ENCODE data around the gene ACTR3. TPM values are rescaled to one million over a fixed set of nuclear protein-coding genes. Genes with fewer than 3 reads are reported as not detected.

The ACTR3 gene
- total RNA-seq, 1 donor from 2014 or later, result 638 TPM

- H3K4me3 Mint-ChIP-seq, result peak overlapping the region; percentile 53
- H3K27ac Mint-ChIP-seq, result peak overlapping the region; percentile 50
- DNase-seq (no peak), ATAC-seq (ENCODE audit: low read depth) (peak; percentile 63)
- H3K27me3 Mint-ChIP-seq, result no peaks in the 10 kb centered on the region
- no peaks in the 10 kb centered on the region for H3K9me3 Mint-ChIP-seq
- TF ChIP-seq, protein P1, sequence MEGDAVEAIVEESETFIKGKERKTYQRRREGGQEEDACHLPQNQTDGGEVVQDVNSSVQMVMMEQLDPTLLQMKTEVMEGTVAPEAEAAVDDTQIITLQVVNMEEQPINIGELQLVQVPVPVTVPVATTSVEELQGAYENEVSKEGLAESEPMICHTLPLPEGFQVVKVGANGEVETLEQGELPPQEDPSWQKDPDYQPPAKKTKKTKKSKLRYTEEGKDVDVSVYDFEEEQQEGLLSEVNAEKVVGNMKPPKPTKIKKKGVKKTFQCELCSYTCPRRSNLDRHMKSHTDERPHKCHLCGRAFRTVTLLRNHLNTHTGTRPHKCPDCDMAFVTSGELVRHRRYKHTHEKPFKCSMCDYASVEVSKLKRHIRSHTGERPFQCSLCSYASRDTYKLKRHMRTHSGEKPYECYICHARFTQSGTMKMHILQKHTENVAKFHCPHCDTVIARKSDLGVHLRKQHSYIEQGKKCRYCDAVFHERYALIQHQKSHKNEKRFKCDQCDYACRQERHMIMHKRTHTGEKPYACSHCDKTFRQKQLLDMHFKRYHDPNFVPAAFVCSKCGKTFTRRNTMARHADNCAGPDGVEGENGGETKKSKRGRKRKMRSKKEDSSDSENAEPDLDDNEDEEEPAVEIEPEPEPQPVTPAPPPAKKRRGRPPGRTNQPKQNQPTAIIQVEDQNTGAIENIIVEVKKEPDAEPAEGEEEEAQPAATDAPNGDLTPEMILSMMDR (IDR thresholded peaks at IDR 0.05), result no peak
- peaks cover 55% of the 10 kb centered on the region for H3K36me3 Mint-ChIP-seq (ENCODE audit: low read depth)
- H3K4me1 Mint-ChIP-seq, result peaks cover 99% of the 10 kb centered on the region
- intact Hi-C loops (cut with micrococcal nuclease), result loop anchor here (1.0 to 2.0 kb wide), 3 partner anchors 8 to 15 kb away; no protein-coding TSS in a partner anchor
- POLR2A ChIA-PET, result interaction anchor here (2.0 to 2.3 kb wide), 2 partner anchors 9 to 146 kb away, joined by 10 to 14 read pairs; partner anchors contain the start of gene SLC35F5
- CTCF ChIA-PET, result no interaction called here
Observed at GRCh38 chr2:113901943-113902342, 12.1 kb downstream of the ACTR3 start.

DNA sequence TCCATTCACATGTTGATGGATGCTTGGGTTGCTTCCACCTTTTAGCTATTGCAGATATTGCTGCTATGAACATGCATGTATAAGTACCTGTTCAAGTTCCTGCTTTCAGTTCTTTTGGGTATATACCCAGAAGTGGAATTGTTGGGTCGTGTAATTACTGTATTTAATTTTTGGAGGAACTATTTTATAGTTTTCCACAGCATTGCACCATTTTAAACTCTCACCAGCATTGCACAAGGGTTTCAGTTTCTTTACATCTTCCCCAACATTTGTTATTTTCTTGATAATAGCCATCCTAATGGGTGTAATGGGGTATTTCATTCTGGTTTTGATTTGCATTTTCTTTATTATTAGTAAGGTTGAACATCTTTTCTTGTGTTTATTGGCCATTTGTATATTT lies 16.0 kb downstream of the ACTR3 start:
- H3K27me3 Mint-ChIP-seq, result no peaks in the 10 kb centered on the region
- POLR2A ChIA-PET, result interaction anchor here (1.4 kb wide), 1 partner anchor 9 kb away, joined by 4 read pairs; no protein-coding TSS in a partner anchor
- H3K4me3 Mint-ChIP-seq, result no peak overlapping the region
- peaks cover 94% of the 10 kb centered on the region for H3K4me1 Mint-ChIP-seq
- intact Hi-C loops (cut with micrococcal nuclease), result no loop called here
- H3K9me3 Mint-ChIP-seq, result no peaks in the 10 kb centered on the region
- DNase-seq, result no peak
- peak overlapping the region; percentile 60 for H3K27ac Mint-ChIP-seq
- CTCF ChIA-PET, result no interaction called here
- TF ChIP-seq, protein P1 (IDR thresholded peaks at IDR 0.05), result no peak
- ATAC-seq (ENCODE audit: low read depth), result no peak
- peaks cover 54% of the 10 kb centered on the region for H3K36me3 Mint-ChIP-seq (ENCODE audit: low read depth)

GRCh38 chr2:113906647-113907046 lies 16.8 kb downstream of the ACTR3 start:
- peaks cover 94% of the 10 kb centered on the region for H3K4me1 Mint-ChIP-seq
- DNase-seq (no peak), ATAC-seq (ENCODE audit: low read depth) (no peak)
- no peaks in the 10 kb centered on the region for H3K27me3 Mint-ChIP-seq
- TF ChIP-seq, protein P1 (IDR thresholded peaks at IDR 0.05), result no peak
- no peak overlapping the region for H3K27ac Mint-ChIP-seq
- ChIA-PET CTCF (no interaction called here), POLR2A (interaction anchor here (1.1 to 1.4 kb wide), 3 partner anchors 10 to 150 kb away, joined by 4 to 6 read pairs (median 4); partner anchors contain the start of gene SLC35F5)
- H3K4me3 Mint-ChIP-seq, result no peak overlapping the region
- peaks cover 55% of the 10 kb centered on the region for H3K36me3 Mint-ChIP-seq (ENCODE audit: low read depth)
- H3K9me3 Mint-ChIP-seq, result no peaks in the 10 kb centered on the region
- intact Hi-C loops (cut with micrococcal nuclease), result no loop called here

DNA sequence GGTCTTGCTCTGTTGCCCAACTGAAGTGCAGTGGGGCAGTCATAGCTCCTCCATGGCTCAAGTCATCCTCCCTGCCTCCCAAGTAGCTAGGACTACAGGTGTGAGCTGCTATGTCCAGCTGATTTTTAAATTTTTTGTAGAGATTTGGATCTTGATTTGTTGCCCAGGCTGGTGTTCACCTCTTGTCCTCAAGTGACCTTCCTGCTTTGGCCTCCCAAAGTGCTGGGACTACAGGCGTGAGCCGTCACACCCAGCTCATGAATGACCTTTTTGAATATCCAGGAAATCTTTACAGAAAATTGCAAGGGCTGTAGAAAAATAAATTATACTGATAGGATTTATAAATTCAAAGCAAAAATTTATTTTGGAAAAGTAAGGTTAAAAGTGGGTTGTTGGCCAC lies 17.4 kb downstream of the ACTR3 start:
- H3K4me3 Mint-ChIP-seq, result peak overlapping the region; percentile 19
- peaks cover 92% of the 10 kb centered on the region for H3K4me1 Mint-ChIP-seq
- CTCF ChIA-PET, result no interaction called here
- TF ChIP-seq, protein P1 (IDR thresholded peaks at IDR 0.05), result no peak
- no peaks in the 10 kb centered on the region for H3K27me3 Mint-ChIP-seq
- H3K36me3 Mint-ChIP-seq (ENCODE audit: low read depth), result peaks cover 55% of the 10 kb centered on the region
- no peaks in the 10 kb centered on the region for H3K9me3 Mint-ChIP-seq
- no peak overlapping the region for H3K27ac Mint-ChIP-seq
- no peak for ATAC-seq (ENCODE audit: low read depth)
- POLR2A ChIA-PET, result interaction anchor here (1.1 to 1.4 kb wide), 4 partner anchors 11 to 151 kb away, joined by 3 to 6 read pairs (median 4); partner anchors contain the start of genes ACTR3 and SLC35F5
- DNase-seq, result no peak
- intact Hi-C loops (cut with micrococcal nuclease), result no loop called here

DNA sequence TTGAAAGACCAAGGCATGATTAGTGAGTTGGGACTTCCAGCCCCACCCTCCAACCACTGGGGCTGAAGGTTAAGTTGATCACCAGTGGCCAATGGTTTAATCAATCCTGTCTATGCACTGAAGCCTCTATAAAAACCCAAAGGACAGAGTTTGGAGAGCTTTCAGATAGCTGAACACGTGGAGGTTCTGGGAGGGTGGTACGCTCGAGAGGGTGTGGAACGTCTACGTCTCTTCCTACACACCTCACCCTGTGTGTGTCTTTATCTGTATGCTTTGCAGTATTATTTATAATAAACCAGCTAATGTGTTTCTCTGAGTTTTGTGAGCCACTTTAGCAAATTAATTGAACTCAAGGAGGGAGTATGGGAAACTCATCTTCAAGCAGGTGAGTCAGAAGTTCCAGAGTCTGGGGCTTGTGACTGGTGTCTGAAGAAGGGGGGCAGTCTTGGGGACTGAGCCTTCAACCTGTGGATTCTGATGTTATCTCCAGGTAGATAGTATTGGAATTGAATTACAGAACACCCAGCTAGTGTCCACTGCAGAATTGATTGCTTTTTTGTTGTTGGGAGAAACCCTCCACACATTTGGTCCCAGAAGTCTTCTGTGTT lies 20.3 kb downstream of the ACTR3 start:
- DNase-seq, result no peak
- intact Hi-C loops (cut with micrococcal nuclease), result loop anchor here (1.0 to 2.0 kb wide), 2 partner anchors 8 to 13 kb away; no protein-coding TSS in a partner anchor
- Mint-ChIP-seq H3K27ac (peak overlapping the region; percentile 75), H3K4me1 (peaks cover 79% of the 10 kb centered on the region), H3K4me3 (peak overlapping the region; percentile 29), H3K9me3 (no peaks in the 10 kb centered on the region), H3K27me3 (no peaks in the 10 kb centered on the region), H3K36me3 (ENCODE audit: low read depth) (peaks cover 59% of the 10 kb centered on the region)
- POLR2A ChIA-PET, result interaction anchor here (0.6 to 2.1 kb wide), 5 partner anchors 9 to 154 kb away, joined by 3 to 13 read pairs (median 5); partner anchors contain the start of gene SLC35F5
- ATAC-seq (ENCODE audit: low read depth), result peak; percentile 66
- CTCF ChIA-PET, result no interaction called here
- TF ChIP-seq, protein P1 (IDR thresholded peaks at IDR 0.05), result no peak

Measured in activated B cell treated with CpG ODN at 0.5 μM for 24 hours (primary cell).